ENCODE results near the gene PC.

PC gene

DNA sequence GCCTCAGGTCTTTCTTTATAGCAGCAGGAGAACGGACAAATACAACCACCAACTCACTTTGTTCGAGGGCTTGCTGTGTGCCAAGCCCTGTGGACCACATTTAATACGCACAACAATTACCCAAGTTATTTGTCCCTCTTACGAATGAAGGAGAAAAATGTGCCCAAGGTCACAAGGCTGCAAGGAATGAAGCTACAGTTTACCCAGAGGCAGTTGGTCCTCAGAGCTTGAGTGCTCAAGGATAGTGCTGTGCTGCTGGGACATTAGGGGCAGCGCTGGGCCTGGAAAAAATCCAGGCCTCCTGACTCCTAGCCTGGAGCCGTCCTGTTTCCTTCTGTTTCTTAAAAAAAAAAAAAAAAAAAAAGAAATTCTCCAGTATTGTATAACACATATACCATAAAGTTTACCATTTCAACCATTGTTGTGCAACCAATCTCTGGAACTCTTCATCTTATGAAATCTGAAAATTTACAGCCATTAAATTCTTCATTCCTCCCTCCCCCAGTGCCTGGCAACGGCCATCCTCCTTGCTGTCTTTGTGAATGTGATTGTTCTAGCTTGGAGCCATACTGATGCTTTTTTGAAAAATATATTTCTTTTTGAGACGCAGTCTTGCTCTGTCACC is 15.9 kb upstream of the PC start:
- no peak for DNase-seq (ENCODE audit: low read depth)
- no peak overlapping the region for H3K4me3 ChIP-seq (ENCODE audit: control insufficient read depth, low read depth, low read length)
- TF ChIP-seq, protein P1, sequence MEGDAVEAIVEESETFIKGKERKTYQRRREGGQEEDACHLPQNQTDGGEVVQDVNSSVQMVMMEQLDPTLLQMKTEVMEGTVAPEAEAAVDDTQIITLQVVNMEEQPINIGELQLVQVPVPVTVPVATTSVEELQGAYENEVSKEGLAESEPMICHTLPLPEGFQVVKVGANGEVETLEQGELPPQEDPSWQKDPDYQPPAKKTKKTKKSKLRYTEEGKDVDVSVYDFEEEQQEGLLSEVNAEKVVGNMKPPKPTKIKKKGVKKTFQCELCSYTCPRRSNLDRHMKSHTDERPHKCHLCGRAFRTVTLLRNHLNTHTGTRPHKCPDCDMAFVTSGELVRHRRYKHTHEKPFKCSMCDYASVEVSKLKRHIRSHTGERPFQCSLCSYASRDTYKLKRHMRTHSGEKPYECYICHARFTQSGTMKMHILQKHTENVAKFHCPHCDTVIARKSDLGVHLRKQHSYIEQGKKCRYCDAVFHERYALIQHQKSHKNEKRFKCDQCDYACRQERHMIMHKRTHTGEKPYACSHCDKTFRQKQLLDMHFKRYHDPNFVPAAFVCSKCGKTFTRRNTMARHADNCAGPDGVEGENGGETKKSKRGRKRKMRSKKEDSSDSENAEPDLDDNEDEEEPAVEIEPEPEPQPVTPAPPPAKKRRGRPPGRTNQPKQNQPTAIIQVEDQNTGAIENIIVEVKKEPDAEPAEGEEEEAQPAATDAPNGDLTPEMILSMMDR (conservative IDR thresholded peaks at IDR 0.05; ENCODE audit: control insufficient read depth, insufficient read depth, low read depth, low read length) = no peak

DNA sequence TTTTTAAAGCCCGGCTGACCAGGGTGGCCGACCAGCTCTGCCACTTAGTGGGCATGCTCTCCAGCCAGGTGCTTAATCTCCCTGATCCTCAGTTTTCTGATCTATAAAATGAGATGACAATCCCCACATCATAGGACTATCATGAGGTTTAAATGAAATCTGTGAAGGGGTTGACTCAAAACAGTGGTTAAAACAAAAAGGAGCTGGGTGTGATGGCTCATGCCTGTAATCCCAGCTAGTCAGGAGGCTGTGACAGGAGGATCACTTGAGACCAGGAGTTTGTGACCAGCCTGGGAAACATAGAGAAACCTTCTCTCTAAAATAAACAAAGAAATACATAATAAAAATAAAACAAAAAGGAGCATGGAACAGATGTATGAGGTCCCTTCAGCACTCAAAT is 13.3 kb upstream of the PC start:
- DNase-seq (ENCODE audit: low read depth) = peak; percentile 47
- TF ChIP-seq, protein P1 (conservative IDR thresholded peaks at IDR 0.05; ENCODE audit: control insufficient read depth, insufficient read depth, low read depth, low read length) = no peak
- H3K4me3 ChIP-seq (ENCODE audit: control insufficient read depth, low read depth, low read length) = no peak overlapping the region

DNA sequence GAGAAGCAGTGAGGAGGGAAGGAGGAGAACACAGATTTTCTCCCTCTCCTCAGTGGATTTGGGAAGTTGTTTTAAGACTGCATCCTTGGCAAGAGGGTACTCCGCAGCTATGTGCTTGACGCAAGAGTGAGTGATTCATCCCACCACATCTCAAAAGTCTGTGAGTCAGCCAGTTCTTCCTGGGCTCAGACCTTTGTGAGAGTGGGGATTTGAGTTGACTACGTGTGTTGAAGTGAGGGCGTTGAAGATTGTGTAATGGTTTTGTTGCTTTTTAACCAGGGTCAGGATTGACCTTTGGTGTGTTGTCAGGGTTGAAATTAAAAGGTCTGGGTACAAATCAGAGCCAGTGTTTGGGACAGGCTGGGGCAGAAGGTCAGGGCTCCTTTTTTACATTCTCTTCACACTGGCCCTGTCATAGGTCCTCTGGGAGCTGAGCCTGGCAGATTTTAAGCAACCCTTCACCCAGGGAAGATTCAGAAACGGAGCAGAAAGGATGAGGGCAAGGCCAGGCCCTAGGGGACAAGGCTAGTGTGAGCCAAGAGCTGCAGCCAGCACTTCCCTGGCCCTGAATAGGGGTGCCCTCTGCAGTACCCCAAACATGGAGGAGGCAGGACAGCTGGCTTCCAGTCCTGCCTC is 12.7 kb upstream of the PC start:
- peak; percentile 100 for DNase-seq (ENCODE audit: low read depth)
- TF ChIP-seq, protein P1 (conservative IDR thresholded peaks at IDR 0.05; ENCODE audit: control insufficient read depth, insufficient read depth, low read depth, low read length) = no peak
- no peak overlapping the region for H3K4me3 ChIP-seq (ENCODE audit: control insufficient read depth, low read depth, low read length)

DNA sequence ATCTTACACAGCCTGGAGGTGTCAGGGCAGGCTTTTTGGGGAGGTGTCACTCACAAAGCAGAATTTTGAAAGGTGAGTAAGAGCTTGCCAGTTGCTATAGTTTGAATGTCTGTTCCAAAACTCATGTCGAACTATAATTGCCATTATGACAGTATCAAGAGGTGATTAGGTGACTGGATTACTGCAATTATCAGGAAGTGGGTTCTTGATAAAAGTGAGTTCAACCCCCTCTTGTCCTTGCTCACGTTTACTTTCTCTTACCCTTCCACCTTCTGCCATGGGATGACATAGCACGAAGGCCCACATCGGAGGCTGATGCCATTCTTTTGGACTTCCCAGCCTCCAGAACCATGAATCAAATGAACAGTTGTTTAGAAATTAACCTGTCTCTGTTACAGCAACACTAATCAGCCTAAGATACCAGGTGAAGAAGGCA is 12.2 kb upstream of the PC start:
- no peak overlapping the region for H3K4me3 ChIP-seq (ENCODE audit: control insufficient read depth, low read depth, low read length)
- TF ChIP-seq, protein P1 (conservative IDR thresholded peaks at IDR 0.05; ENCODE audit: control insufficient read depth, insufficient read depth, low read depth, low read length) = no peak
- DNase-seq (ENCODE audit: low read depth) = no peak

DNA sequence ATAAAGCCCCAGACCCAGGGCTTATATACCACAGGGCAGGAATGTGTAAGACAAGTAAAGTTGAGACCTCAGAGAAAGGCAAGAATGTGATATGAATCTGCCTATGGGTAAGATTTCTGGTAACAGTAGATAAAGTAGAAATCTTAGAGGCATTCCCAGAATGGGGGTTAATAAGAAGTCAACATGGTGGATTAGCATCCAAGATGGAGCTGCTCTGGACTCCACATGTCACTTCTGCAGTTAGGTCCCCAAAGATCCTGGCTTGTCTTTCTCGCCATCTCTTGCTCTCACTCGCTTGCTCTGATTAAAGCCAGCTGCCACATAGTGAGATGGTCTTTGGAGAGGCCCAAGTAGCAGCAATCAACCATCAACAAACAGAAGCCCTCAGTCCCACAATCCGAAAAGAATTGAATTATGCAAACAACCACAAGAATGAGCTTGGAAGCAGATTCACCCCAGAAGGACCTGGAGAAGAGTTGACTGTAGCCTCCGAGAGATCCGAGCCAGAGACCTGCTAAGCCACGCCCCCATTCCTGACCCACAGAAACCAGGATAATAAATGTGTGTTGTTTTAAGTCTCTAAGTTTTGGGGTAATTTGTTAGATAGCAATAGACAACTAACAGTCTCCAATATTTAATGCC is 11.5 kb upstream of the PC start:
- no peak overlapping the region for H3K4me3 ChIP-seq (ENCODE audit: control insufficient read depth, low read depth, low read length)
- DNase-seq (ENCODE audit: low read depth) = peak; percentile 96
- TF ChIP-seq, protein P1 (conservative IDR thresholded peaks at IDR 0.05; ENCODE audit: control insufficient read depth, insufficient read depth, low read depth, low read length) = no peak

DNA sequence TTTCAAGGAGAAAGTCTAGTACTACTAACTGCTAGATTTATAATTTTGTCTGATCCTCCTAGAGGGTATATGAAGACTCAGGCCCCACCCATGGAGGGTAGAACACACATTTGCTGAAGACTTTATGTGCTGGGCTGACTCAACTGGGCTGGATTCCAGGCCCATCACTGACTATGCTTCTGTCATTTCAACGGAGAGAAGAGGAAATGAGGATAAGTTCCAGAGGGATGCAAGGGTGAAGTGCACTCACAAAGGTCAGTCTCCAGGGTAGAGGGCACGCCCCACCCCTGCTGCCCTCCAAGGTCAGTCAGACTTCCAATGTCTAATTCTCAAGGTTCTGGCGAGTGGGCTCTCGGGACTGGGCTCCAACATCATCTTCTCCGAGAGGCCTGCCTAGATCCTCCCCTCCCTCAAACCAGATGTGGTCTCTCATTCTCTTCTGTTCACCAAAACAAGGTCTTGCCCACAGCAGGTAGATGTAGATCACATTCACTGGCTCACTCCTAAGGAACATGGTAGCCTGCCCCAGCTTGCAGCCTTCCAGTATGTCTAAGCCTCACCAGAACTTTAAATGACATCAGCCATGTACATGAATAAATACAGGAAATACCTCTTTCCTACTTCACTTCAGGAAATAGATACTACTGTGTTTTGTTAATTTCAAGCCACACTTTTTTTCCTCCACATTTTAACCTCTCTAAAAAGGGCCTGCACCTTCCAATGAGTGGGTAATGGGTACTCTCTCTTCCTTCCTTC is 9.7 kb upstream of the PC start:
- DNase-seq (ENCODE audit: low read depth) = peak; percentile 97
- no peak overlapping the region for H3K4me3 ChIP-seq (ENCODE audit: control insufficient read depth, low read depth, low read length)
- TF ChIP-seq, protein P1 (conservative IDR thresholded peaks at IDR 0.05; ENCODE audit: control insufficient read depth, insufficient read depth, low read depth, low read length) = no peak
